ENCODE data around the gene VPS13C. TPM values are rescaled to one million over a fixed set of nuclear protein-coding genes. Genes with fewer than 3 reads are reported as not detected.

VPS13C gene
- total RNA-seq, 1 experiment from 2014 or later: 180 TPM

GRCh38 chr15:61936528-61937195, 123.6 kb downstream of the VPS13C start:
- H4K20me1 ChIP-seq (ENCODE audit: insufficient read depth, low read depth, low read length): no peaks in the 10 kb centered on the region
- H3K27me3 ChIP-seq (ENCODE audit: low read length): no peaks in the 10 kb centered on the region
- no peak overlapping the region for H3K4me3 ChIP-seq (ENCODE audit: low read length)
- H3K9ac ChIP-seq (ENCODE audit: low read length): no peak overlapping the region
- H3K4me1 ChIP-seq (ENCODE audit: low read length): no peaks in the 10 kb centered on the region
- H3K36me3 ChIP-seq (ENCODE audit: insufficient read depth, low read length): peaks cover 30% of the 10 kb centered on the region
- H2AFZ ChIP-seq (ENCODE audit: low read length): no peak overlapping the region
- peaks cover 17% of the 10 kb centered on the region; the same call in 1 of the 2 replicates for H3K79me2 ChIP-seq (ENCODE audit: low read length)
- H3K9me3 ChIP-seq (ENCODE audit: low read length): no peaks in the 10 kb centered on the region
- H3K9me2 ChIP-seq (replicated peaks; ENCODE audit: insufficient read depth, low read length): no peaks in the 10 kb centered on the region
- no peak for DNase-seq
- H3K4me2 ChIP-seq (ENCODE audit: low read depth, low read length, poor library complexity, severe bottlenecking): no peak overlapping the region
- no peak overlapping the region for H3K27ac ChIP-seq (ENCODE audit: low read length)

GRCh38 chr15:61935493-61935892, 124.8 kb downstream of the VPS13C start:
- H3K4me1 ChIP-seq (ENCODE audit: low read length): no peaks in the 10 kb centered on the region
- no peak overlapping the region for H3K4me3 ChIP-seq (ENCODE audit: low read length)
- H3K27me3 ChIP-seq (ENCODE audit: low read length): no peaks in the 10 kb centered on the region
- no peak for DNase-seq
- no peaks in the 10 kb centered on the region for H4K20me1 ChIP-seq (ENCODE audit: insufficient read depth, low read depth, low read length)
- no peak overlapping the region for H3K9ac ChIP-seq (ENCODE audit: low read length)
- no peak overlapping the region for H3K4me2 ChIP-seq (ENCODE audit: low read depth, low read length, poor library complexity, severe bottlenecking)
- H2AFZ ChIP-seq (ENCODE audit: low read length): no peak overlapping the region
- peaks cover 15% of the 10 kb centered on the region; the same call in 1 of the 2 replicates for H3K79me2 ChIP-seq (ENCODE audit: low read length)
- H3K9me3 ChIP-seq (ENCODE audit: low read length): no peaks in the 10 kb centered on the region
- peaks cover 28% of the 10 kb centered on the region; the same call in 1 of the 2 replicates for H3K36me3 ChIP-seq (ENCODE audit: insufficient read depth, low read length)
- no peaks in the 10 kb centered on the region for H3K9me2 ChIP-seq (replicated peaks; ENCODE audit: insufficient read depth, low read length)
- no peak overlapping the region for H3K27ac ChIP-seq (ENCODE audit: low read length)

- no peaks in the 10 kb centered on the region for H3K9me3 ChIP-seq (ENCODE audit: low read length)
- no peaks in the 10 kb centered on the region for H3K9me2 ChIP-seq (replicated peaks; ENCODE audit: insufficient read depth, low read length)
- no peak overlapping the region for H3K27ac ChIP-seq (ENCODE audit: low read length)
- 0 out of 2 replicates have a peak, but pooled peaks cover 3% of the 10 kb centered on the region for H3K79me2 ChIP-seq (ENCODE audit: low read length)
- no peak overlapping the region for H3K9ac ChIP-seq (ENCODE audit: low read length)
- H3K4me1 ChIP-seq (ENCODE audit: low read length): no peaks in the 10 kb centered on the region
- no peaks in the 10 kb centered on the region for H3K27me3 ChIP-seq (ENCODE audit: low read length)
- no peaks in the 10 kb centered on the region for H4K20me1 ChIP-seq (ENCODE audit: insufficient read depth, low read depth, low read length)
- no peak overlapping the region for H3K4me3 ChIP-seq (ENCODE audit: low read length)
- DNase-seq: no peak
- H3K4me2 ChIP-seq (ENCODE audit: low read depth, low read length, poor library complexity, severe bottlenecking): no peak overlapping the region
- H3K36me3 ChIP-seq (ENCODE audit: insufficient read depth, low read length): peaks cover 41% of the 10 kb centered on the region
- H2AFZ ChIP-seq (ENCODE audit: low read length): no peak overlapping the region
These were observed 130.8 kb downstream of the VPS13C start for GRCh38 chr15:61929452-61929851.

GRCh38 chr15:61923173-61923572, 137.1 kb downstream of the VPS13C start:
- H3K9me2 ChIP-seq (replicated peaks; ENCODE audit: insufficient read depth, low read length): no peaks in the 10 kb centered on the region
- no peak for DNase-seq
- no peak overlapping the region for H3K27ac ChIP-seq (ENCODE audit: low read length)
- H3K4me3 ChIP-seq (ENCODE audit: low read length): no peak overlapping the region
- no peaks in the 10 kb centered on the region for H3K9me3 ChIP-seq (ENCODE audit: low read length)
- H4K20me1 ChIP-seq (ENCODE audit: insufficient read depth, low read depth, low read length): no peaks in the 10 kb centered on the region
- H3K27me3 ChIP-seq (ENCODE audit: low read length): no peaks in the 10 kb centered on the region
- H3K36me3 ChIP-seq (ENCODE audit: insufficient read depth, low read length): peaks cover 49% of the 10 kb centered on the region; the same call in 1 of the 2 replicates
- no peak overlapping the region for H3K9ac ChIP-seq (ENCODE audit: low read length)
- H2AFZ ChIP-seq (ENCODE audit: low read length): no peak overlapping the region
- no peaks in the 10 kb centered on the region for H3K4me1 ChIP-seq (ENCODE audit: low read length)
- H3K4me2 ChIP-seq (ENCODE audit: low read depth, low read length, poor library complexity, severe bottlenecking): no peak overlapping the region
- H3K79me2 ChIP-seq (ENCODE audit: low read length): 0 out of 2 replicates have a peak, but pooled peaks cover 3% of the 10 kb centered on the region

- H2AFZ ChIP-seq (ENCODE audit: low read length): no peak overlapping the region
- no peaks in the 10 kb centered on the region for H3K9me3 ChIP-seq (ENCODE audit: low read length)
- H3K9me2 ChIP-seq (replicated peaks; ENCODE audit: insufficient read depth, low read length): no peaks in the 10 kb centered on the region
- H3K27ac ChIP-seq (ENCODE audit: low read length): no peak overlapping the region
- no peaks in the 10 kb centered on the region for H3K4me1 ChIP-seq (ENCODE audit: low read length)
- no peaks in the 10 kb centered on the region for H3K27me3 ChIP-seq (ENCODE audit: low read length)
- H3K9ac ChIP-seq (ENCODE audit: low read length): no peak overlapping the region
- H4K20me1 ChIP-seq (ENCODE audit: insufficient read depth, low read depth, low read length): no peaks in the 10 kb centered on the region
- no peak overlapping the region for H3K4me2 ChIP-seq (ENCODE audit: low read depth, low read length, poor library complexity, severe bottlenecking)
- H3K4me3 ChIP-seq (ENCODE audit: low read length): no peak overlapping the region
- H3K36me3 ChIP-seq (ENCODE audit: insufficient read depth, low read length): peaks cover 58% of the 10 kb centered on the region
- DNase-seq: no peak
- H3K79me2 ChIP-seq (ENCODE audit: low read length): 0 out of 2 replicates have a peak, but pooled peaks cover 10% of the 10 kb centered on the region
These were observed 139.2 kb downstream of the VPS13C start for GRCh38 chr15:61921093-61921492.

- 0 out of 2 replicates have a peak, but pooled peaks cover 10% of the 10 kb centered on the region for H3K79me2 ChIP-seq (ENCODE audit: low read length)
- H3K27me3 ChIP-seq (ENCODE audit: low read length): no peaks in the 10 kb centered on the region
- no peak overlapping the region for H3K27ac ChIP-seq (ENCODE audit: low read length)
- H4K20me1 ChIP-seq (ENCODE audit: insufficient read depth, low read depth, low read length): no peaks in the 10 kb centered on the region
- no peak overlapping the region for H3K9ac ChIP-seq (ENCODE audit: low read length)
- H3K4me3 ChIP-seq (ENCODE audit: low read length): no peak overlapping the region
- no peak overlapping the region for H2AFZ ChIP-seq (ENCODE audit: low read length)
- H3K4me1 ChIP-seq (ENCODE audit: low read length): no peaks in the 10 kb centered on the region
- no peak overlapping the region for H3K4me2 ChIP-seq (ENCODE audit: low read depth, low read length, poor library complexity, severe bottlenecking)
- H3K9me2 ChIP-seq (replicated peaks; ENCODE audit: insufficient read depth, low read length): no peaks in the 10 kb centered on the region
- H3K9me3 ChIP-seq (ENCODE audit: low read length): no peaks in the 10 kb centered on the region
- DNase-seq: no peak
- H3K36me3 ChIP-seq (ENCODE audit: insufficient read depth, low read length): peaks cover 76% of the 10 kb centered on the region
These were observed 142.8 kb downstream of the VPS13C start for GRCh38 chr15:61917457-61917856.

- Histone ChIP-seq H3K9me3 (ENCODE audit: low read length) (no peaks in the 10 kb centered on the region), H3K27ac (ENCODE audit: low read length) (no peak overlapping the region), H4K20me1 (ENCODE audit: insufficient read depth, low read depth, low read length) (no peaks in the 10 kb centered on the region), H3K4me3 (ENCODE audit: low read length) (no peak overlapping the region), H3K36me3 (ENCODE audit: insufficient read depth, low read length) (peaks cover 68% of the 10 kb centered on the region), H2AFZ (ENCODE audit: low read length) (no peak overlapping the region), H3K9me2 (replicated peaks; ENCODE audit: insufficient read depth, low read length) (no peaks in the 10 kb centered on the region), H3K27me3 (ENCODE audit: low read length) (no peaks in the 10 kb centered on the region), H3K79me2 (ENCODE audit: low read length) (0 out of 2 replicates have a peak, but pooled peaks cover 10% of the 10 kb centered on the region), H3K4me2 (ENCODE audit: low read depth, low read length, poor library complexity, severe bottlenecking) (no peak overlapping the region), H3K4me1 (ENCODE audit: low read length) (no peaks in the 10 kb centered on the region), H3K9ac (ENCODE audit: low read length) (no peak overlapping the region)
- no peak for DNase-seq
These were observed 144.1 kb downstream of the VPS13C start for GRCh38 chr15:61916104-61916503.

- Histone ChIP-seq H3K27ac (ENCODE audit: low read length) (no peak overlapping the region), H2AFZ (ENCODE audit: low read length) (no peak overlapping the region), H3K4me2 (ENCODE audit: low read depth, low read length, poor library complexity, severe bottlenecking) (no peak overlapping the region), H3K9me2 (replicated peaks; ENCODE audit: insufficient read depth, low read length) (no peaks in the 10 kb centered on the region), H3K27me3 (ENCODE audit: low read length) (no peaks in the 10 kb centered on the region), H3K4me1 (ENCODE audit: low read length) (no peaks in the 10 kb centered on the region), H3K9me3 (ENCODE audit: low read length) (no peaks in the 10 kb centered on the region), H3K9ac (ENCODE audit: low read length) (no peak overlapping the region), H3K4me3 (ENCODE audit: low read length) (no peak overlapping the region), H3K79me2 (ENCODE audit: low read length) (0 out of 2 replicates have a peak, but pooled peaks cover 10% of the 10 kb centered on the region), H4K20me1 (ENCODE audit: insufficient read depth, low read depth, low read length) (no peaks in the 10 kb centered on the region), H3K36me3 (ENCODE audit: insufficient read depth, low read length) (peaks cover 69% of the 10 kb centered on the region)
- DNase-seq: no peak
These were observed 144.6 kb downstream of the VPS13C start for GRCh38 chr15:61915640-61916039.

Measured in Karpas-422 (cell line).